GM19438 (cell line): ENCODE data around the gene IL23R.

Experiments used
- ATAC-seq: cut with Tn5 transposase; IDR thresholded peaks from one replicate; pipeline ENCODE4 v1.9.1; 2021; ENCODE audit warnings: low read depth; ENCODE audit not compliant: unreplicated experiment

The IL23R gene

DNA sequence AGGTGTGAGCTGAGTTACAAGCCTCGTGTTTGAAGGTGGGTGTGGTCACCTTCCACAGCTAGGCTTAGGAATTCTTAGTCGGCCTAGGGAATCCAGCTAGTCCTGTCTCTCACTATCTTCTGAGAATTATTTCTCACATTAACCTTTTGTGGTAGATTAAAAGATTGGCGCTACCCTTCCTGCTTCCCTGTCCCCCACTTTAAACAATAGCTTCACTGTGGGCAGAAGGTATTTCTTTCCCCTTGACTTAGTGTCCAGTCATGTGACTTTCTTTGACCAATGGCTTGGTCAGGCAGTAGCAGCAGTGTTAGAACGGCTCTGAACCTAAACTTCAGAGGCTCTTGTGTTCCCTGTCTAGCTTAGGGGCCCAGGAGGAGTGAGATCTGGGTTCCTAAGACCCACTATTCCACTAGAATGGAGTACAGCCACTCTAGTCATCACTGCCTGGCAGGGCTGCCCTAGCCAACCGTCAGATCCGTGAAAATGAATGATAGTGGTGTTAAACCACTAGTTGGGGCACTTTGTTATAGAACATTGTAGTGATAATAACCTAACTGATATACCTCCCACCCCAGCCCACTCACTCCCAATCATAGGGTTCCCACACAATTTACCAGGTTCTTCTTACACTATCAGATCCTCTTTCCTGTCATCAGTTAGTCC, 17.6 kb upstream of the IL23R start:
- ATAC-seq: peak; percentile 27

DNA sequence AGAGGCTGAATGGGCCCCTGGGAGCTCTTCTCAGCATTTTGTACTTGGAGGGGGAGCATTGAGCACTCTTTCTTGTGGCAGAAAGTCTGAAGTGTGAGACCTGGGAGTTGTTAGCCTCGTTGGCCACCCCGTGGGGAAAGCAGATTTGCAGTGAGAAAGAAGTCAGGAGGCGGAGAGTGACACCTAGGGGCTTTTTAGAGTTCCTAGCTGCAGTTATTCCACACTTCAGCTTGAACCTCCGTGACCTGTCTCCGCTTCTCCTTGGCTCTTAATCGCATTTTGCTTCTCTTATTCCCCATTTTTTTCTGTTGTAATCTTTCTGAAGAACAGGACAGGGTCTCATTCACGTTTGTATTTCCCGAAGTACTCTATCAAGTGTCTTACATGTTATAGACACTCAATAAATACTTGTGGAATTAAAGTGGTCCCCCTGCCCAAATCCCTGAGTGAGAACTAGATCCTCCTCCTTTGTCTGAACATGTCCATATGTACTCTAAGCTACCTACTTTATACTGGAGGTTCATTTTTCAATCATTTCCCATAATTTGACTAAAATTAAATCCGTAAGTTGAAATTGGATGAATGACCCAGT, 17.0 kb upstream of the IL23R start:
- ATAC-seq: peak; percentile 87

GRCh38 chr1:67150931-67151330, 15.3 kb upstream of the IL23R start:
- no peak for ATAC-seq

DNA sequence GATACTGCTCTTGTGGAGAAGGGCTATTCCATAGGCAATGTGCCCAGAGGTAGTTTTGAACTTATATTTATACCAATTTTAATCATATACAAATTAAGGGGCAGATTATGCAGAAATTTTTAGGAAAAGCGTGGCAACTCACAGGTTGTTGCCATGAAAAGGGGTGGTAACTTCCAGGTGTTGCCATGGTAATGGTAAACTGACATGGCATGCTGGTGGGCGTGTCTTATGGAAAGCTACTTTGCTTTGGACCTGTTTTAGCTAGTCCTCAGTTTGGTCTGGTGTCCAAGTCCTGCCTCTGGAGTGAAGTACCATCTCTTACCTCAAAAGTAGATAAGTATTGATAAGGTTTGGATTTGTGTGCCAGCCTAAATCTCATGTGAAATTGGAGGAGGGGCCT, 7.9 kb upstream of the IL23R start:
- no peak for ATAC-seq

GRCh38 chr1:67159233-67159632, 7.0 kb upstream of the IL23R start:
- ATAC-seq: no peak

DNA sequence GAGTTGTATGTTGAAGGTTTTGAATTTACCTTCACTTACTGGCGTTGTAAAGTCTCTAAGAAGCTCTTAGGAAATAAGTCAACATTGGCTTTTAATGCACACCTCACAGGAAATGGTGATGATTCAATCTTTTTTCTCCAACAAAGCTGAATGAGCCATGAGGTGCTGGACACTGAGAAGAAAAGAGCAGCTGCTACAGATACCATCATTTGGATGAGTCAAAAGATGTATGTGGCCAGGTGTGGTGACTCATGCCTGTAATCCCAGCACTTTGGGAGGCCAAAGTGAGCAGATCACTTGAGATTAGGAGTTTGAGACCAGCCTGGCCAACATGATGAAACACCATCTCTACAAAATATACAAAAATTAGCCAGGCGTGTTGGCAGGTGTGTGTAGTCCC, 3.3 kb upstream of the IL23R start:
- no peak for ATAC-seq

DNA sequence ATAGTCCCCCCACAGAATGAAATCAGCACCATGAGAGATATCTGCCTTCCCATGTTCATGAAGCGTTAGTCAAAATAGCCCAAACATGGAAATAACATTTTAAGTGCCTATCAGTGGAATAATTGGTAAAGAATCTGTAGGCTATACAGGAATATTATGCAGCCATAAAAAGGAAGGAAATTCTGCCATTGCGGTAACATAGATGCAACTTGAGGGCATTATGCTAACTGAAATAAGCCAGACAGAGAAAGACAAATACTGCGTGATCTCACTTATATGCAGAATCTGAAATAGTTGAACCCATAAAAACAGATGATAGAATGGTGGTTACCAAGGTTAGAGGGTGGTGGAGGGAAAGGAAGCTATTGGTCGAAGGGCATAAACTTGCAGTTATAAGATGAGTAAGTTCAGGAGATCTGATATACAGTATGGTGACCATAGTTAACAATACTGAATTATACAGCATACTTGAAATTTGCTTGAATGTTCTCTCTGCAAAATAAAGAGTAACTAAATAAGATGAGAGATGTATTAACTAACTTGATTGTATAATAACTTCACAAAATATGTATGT, 699 bp upstream of the IL23R start:
- ATAC-seq: no peak

GRCh38 chr1:67169496-67169895, 3.2 kb downstream of the IL23R start:
- ATAC-seq: no peak

- no peak for ATAC-seq
Measured at GRCh38 chr1:67169932-67170331, 3.7 kb downstream of the IL23R start.

DNA sequence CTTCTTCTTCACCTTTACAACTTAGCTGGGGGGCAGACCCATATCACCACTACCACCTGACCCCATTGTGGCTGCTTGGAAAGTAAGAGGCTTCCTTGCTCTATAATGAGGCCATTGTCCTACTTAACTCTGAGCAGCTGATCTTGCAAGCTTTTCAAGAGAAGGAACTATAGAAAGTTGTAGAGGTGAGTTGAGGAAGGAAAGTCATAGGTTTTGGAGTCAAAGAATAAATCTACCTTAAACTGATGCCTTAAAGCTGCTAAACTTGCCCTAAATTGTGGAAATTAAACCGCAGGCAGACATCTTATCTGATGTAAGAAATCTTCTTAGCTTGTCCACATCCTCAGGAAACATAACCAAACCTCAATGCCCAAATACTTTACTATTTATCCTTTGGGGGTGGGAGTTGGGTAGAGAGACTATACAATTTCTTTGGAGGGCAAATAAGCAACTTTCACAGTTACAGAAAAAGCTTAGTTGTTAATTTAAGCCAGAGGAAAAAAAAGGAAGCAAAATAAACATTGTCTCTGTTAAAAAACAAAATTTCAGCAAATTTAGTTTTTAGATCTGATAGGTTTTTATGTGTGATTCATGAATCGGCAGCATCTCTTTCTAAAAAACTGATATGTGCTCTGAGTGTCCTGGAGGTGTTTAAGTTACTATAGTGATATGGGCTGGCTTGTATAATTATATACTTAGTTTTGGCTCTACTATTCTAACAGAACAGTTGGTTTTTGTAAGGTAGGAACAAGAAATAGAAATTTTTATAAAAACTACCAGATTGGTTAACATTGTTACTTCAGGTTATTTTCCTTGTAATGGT, 4.7 kb downstream of the IL23R start:
- ATAC-seq: no peak

DNA sequence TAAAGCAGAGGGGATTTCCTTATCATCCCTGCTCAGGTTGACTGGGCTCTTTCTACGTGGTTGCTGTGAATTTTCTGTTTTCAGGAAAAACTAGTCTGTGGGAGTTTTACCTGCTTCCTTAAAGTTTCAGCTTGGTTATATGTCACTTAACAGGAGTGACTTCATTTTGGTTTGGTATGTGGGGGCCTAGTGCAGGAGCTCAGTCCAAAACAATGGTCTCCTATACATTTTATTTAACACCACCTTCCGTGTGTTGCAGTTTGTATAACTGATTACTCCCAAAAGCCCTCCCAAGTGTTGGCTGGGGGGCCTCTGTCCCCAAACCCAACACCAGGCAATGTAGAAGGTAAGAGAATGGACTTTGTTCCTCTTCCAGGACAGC, 5.3 kb downstream of the IL23R start:
- no peak for ATAC-seq

- no peak for ATAC-seq
Measured at GRCh38 chr1:67171978-67172377, 5.7 kb downstream of the IL23R start.

- ATAC-seq: no peak
Measured at GRCh38 chr1:67173988-67174387, 7.7 kb downstream of the IL23R start.

DNA sequence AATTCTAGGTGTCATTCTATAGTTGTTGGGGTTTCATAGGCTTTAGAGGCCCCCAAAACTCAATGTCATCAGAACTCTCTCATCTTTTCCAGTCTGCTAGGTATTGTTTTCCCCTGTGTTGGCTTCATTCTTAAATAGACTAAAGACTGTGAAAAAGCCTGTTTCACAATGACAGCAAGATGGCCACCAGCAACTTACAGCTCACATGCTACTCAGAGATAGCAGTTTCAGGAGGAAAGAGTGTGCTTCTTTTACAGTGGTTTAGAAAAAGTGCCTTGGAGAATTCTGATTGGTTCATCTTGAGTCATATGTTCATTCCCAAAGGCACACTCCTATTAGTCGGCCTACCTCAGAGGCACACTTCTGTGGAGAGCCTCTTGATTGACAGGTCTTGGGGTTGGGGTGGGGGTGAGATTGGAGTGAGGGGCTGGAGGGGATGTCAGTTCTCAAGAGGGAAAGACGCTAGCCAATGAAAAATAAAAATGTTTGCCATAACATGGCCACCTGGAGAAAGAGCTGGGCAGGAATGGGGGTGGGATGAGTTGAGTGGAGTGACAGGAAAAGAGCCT, 8.5 kb downstream of the IL23R start:
- ATAC-seq: no peak

DNA sequence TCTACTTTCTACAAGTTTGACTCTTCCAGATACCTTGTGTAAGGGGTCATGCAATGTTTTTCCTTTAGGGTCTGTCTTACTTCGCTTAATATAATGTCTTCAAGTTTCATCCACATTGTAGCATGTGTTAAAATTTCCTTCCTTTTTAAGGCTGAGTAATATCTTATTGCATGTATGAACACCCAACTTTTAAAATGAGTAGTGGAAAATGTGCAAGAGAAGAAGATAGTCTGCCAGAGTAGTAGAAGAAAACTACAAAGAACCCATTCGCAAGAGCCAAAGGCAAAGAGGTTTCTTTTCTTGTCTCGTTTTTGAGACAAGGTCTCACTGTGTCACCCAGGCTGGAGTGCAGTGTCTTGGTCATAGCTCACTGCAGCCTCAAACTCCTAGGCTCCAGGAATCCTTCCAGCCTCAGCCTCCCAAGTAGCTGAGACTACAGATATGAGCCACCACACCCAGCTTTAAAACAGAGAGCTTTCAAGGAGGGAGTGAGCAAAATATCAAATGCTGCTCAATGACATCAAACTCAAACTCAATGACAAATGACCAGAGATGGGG, 9.4 kb downstream of the IL23R start:
- ATAC-seq: no peak

DNA sequence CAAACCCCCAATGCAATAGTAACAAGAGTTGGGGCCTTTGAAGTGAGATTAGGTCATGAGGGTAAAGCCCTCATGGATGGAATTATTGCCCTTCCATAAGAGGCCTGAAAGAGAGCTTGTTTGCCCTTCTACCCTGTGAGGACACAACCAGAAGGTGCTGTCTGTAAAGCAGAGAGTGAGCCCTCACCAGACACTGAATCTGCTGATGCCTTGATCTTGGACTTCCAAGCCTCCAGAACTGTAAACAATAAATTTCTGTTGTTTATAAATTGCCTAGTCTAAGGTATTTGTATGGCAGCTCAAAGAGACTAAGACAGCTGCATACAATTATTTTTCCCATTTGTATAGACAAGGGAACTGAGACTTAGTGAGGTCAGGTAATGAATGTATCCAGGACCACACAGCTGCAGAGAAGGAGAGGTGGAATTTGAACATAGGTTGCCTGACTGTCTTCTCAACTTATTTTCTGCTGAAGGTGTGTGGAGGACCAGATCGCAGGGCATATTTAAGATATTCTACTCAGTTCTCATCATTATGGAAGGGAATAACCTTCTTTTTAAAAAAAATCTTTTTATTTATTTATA, 18.7 kb downstream of the IL23R start:
- ATAC-seq: no peak

DNA sequence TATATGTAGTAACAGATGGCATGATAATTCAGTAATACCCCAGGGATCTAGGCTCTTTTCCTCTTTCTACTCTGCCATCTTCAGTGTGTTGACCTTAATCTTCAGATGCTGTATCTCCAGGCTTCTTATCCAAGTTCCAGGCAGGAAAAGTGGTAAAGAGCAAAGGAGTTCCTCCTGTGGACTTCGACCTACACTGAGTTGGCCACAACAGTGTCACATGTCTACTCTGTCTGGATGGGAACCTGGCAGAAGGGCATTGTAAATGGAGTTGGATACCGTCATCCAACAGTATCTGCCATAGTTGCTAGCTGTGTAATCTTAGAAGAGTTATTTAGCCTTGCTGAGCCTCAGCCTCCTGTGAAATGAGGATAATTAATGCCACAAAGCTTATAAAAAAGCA, 21.9 kb downstream of the IL23R start:
- no peak for ATAC-seq

DNA sequence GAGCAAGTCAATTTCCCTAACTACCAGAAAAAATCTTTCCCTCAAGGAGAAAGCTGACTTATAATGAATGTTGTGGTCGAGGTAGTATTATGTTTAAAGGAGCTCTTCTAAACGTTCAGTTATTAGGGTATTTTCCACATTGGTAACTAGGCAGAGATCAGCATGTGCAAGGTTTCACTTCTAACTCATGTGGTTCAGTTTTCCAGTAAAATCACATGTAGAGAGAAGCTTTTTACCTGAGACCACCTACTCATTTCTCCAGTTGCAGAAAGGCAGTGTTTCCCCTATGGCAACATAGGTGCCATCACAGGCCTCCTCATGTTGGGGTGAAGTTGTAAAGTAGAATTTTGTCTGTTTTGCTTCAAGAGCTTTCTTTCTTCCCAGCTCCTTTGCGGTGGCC, 23.7 kb downstream of the IL23R start:
- no peak for ATAC-seq

DNA sequence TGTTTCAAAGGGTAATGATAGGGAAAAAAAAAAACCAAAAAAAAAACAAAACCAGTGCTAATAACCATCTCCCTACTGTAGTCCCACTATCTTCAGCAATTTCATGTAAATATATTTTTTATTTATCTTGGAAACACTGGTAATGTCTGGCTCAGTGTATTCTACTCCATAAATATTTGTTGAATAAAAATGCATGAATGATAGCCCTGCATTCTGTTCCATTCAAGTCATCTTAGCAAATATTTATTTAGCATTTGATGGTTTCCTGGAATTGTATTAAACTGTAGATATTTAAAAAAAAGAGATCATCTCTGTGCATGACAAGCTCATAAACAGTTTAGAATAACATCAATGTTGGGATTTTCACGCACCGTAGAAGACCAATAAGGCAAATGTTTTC, 24.2 kb downstream of the IL23R start:
- no peak for ATAC-seq

DNA sequence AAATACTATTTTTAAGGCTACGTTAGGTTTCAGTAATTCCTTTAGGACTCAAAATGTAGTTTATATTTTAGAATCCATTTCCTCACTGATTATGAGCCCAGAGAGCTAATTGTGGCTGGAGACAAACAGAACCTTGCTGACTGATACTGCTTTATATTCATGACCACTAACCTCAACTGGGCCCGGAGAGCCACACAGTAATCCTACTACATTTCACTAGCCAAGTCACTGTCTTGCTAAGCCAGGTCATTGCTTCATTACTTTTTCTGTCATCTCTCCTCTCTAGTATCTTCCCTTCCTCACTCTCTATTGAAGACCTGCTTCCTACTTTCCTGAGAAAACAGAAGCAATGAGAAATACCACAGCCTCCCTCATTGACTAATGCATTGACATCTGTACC, 24.7 kb downstream of the IL23R start:
- ATAC-seq: no peak
